ENCODE data around the gene PRPH.

GRCh38 chr12:49294086-49294803, 702 bp upstream of the PRPH start:
- TF ChIP-seq EP300 (IDR thresholded peaks at IDR 0.05) (no peak), CTCF (IDR thresholded peaks at IDR 0.05) (no peak), REST (IDR thresholded peaks at IDR 0.05) (no peak), MAX (IDR thresholded peaks at IDR 0.05) (no peak), POLR2A (IDR thresholded peaks at IDR 0.05; ENCODE audit: low read length) (no peak), HOXB13 (CRISPR knock-in tag; IDR thresholded peaks at IDR 0.05; ENCODE audit: low read depth) (no peak), USF2 (IDR thresholded peaks at IDR 0.05) (no peak), ELK1 (IDR thresholded peaks at IDR 0.05; ENCODE audit: low read depth, low read length) (no peak), ESRRA (IDR thresholded peaks at IDR 0.05; ENCODE audit: borderline replicate concordance, low read length) (no peak)

Measured in A549 (cell line).